Suprapubic skin (tissue), 3 donors: ENCODE measurements around the gene TMA7B.

Source experiments
- POLR2A ChIP-seq, 2 donors: fragments of 450-650 bp; IDR thresholded peaks; one replicate each; pipeline ENCODE4 v1.6.1; 2017; ENCODE audit warnings: antibody characterized with exemption in 2 of 2, mild to moderate bottlenecking in 2 of 2, moderate library complexity in 2 of 2
- TF ChIP-seq, protein P1 (sequence below), 2 donors: fragments of 200-600 bp in 1 of 2; fragments of 450-650 bp in 1 of 2; sonication (generic) in 1 of 2; IDR thresholded peaks; one replicate each; pipeline ENCODE4 v1.5.1; 2016 to 2019; ENCODE audit warnings: antibody characterized with exemption in 2 of 2, mild to moderate bottlenecking in 1 of 2, moderate library complexity in 1 of 2

DNA sequence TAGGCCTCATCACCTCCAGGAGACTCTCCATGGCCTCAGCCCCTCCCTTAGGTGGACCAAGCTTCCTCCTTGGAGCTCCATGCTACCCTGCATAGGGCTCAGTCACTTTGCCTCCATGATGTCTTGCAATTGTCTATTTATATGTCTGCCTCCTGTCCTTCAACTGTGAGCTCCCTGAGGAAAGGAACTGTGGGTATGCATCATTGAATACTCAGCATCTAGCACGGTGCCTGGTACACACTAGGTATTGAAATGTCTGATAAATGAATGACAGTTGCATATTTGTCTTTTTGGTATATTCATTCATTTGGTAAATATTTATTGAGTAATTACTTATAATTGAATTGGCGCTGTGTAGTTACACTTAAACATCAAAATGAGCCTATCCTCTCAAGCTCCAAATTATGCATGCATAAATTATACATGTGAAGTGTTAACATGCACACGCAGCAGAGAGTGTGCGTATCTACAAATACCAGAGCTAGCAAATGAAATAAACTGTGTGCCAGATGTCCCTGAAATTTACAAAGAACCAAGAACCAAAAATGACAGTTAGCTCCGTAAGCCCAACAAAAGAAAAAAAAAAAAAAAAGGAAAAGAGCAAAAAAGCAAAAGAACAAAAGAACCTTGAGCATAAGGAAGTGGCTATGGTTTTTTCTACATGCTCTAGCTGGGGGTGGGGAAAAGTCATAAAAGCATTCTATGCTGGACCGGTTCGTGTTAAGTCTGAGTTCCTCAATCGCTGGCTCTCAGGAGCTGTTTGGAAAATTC, 34.1 kb upstream of the TMA7B start:
- TF ChIP-seq, protein P1, sequence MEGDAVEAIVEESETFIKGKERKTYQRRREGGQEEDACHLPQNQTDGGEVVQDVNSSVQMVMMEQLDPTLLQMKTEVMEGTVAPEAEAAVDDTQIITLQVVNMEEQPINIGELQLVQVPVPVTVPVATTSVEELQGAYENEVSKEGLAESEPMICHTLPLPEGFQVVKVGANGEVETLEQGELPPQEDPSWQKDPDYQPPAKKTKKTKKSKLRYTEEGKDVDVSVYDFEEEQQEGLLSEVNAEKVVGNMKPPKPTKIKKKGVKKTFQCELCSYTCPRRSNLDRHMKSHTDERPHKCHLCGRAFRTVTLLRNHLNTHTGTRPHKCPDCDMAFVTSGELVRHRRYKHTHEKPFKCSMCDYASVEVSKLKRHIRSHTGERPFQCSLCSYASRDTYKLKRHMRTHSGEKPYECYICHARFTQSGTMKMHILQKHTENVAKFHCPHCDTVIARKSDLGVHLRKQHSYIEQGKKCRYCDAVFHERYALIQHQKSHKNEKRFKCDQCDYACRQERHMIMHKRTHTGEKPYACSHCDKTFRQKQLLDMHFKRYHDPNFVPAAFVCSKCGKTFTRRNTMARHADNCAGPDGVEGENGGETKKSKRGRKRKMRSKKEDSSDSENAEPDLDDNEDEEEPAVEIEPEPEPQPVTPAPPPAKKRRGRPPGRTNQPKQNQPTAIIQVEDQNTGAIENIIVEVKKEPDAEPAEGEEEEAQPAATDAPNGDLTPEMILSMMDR (IDR thresholded peaks at IDR 0.05), result no peak
- TF ChIP-seq POLR2A (IDR thresholded peaks at IDR 0.05), result no peak
